ENCODE measurements around the gene MORF4L2.

DNA sequence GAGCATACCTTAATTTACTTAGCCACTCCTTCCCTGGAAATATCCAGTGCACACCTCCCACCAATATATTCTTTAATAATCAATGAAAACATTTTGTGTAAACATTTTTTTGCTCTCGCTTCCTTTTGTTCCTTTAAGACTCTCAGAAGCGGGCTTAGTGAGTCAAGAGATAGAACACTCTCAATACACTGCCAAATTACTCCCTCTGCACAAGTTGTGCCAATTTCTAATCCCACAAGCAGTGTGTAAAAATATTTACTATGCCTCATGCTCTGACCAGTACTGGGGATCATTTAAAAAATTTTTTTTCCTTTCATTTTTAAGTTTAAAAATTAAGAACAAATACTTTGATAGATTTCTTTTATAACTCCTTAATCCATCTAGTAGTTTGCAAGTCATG is 5.1 kb downstream of the MORF4L2 start:
- no peak for TF ChIP-seq EZH2 (IDR thresholded peaks at IDR 0.05; ENCODE audit: borderline replicate concordance, low read length)
- TF ChIP-seq, protein P1, sequence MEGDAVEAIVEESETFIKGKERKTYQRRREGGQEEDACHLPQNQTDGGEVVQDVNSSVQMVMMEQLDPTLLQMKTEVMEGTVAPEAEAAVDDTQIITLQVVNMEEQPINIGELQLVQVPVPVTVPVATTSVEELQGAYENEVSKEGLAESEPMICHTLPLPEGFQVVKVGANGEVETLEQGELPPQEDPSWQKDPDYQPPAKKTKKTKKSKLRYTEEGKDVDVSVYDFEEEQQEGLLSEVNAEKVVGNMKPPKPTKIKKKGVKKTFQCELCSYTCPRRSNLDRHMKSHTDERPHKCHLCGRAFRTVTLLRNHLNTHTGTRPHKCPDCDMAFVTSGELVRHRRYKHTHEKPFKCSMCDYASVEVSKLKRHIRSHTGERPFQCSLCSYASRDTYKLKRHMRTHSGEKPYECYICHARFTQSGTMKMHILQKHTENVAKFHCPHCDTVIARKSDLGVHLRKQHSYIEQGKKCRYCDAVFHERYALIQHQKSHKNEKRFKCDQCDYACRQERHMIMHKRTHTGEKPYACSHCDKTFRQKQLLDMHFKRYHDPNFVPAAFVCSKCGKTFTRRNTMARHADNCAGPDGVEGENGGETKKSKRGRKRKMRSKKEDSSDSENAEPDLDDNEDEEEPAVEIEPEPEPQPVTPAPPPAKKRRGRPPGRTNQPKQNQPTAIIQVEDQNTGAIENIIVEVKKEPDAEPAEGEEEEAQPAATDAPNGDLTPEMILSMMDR (IDR thresholded peaks at IDR 0.05; ENCODE audit: low read length) = no peak
